Activated T-helper 2 cell treated with anti-CD3 and anti-CD28 coated beads, Interferon-gamma antibody, Interleukin-2, Interleukin-4, amounts not matched to agents 10 μg/mL and 5 μg/mL and 100 μg/mL, durations not matched to agents 14 hours and 24 hours and 36 hours (primary cell): ENCODE measurements around the gene FIBP. TPM values are rescaled to one million over a fixed set of nuclear protein-coding genes. Genes with fewer than 3 reads are reported as not detected.

Experiments used
- DNase-seq: peaks from one replicate; pipeline ENCODE4 v3.0.0; 2021; ENCODE audit warnings: low spot score
- H3K27ac Mint-ChIP-seq: one replicate; pipeline ENCODE4 v1.8.0; 2021; ENCODE audit warnings: mixed read lengths
- H3K27me3 Mint-ChIP-seq: one replicate; pipeline ENCODE4 v1.8.0; 2021; ENCODE audit warnings: low read depth, mixed read lengths
- H3K36me3 Mint-ChIP-seq: one replicate; pipeline ENCODE4 v1.8.0; 2021; ENCODE audit warnings: low read depth, mixed read lengths
- H3K4me1 Mint-ChIP-seq: one replicate; pipeline ENCODE4 v1.8.0; 2021; ENCODE audit warnings: low read depth, mixed read lengths
- H3K4me3 Mint-ChIP-seq: one replicate; pipeline ENCODE4 v1.8.0; 2021; ENCODE audit warnings: low read depth, mild to moderate bottlenecking, moderate library complexity, mixed read lengths
- H3K9me3 Mint-ChIP-seq: one replicate; pipeline ENCODE4 v1.8.0; 2021; ENCODE audit warnings: mixed read lengths
- intact Hi-C: fragments of 100-400 bp; cut with micrococcal nuclease; formaldehyde crosslinking; loops from one replicate; pipeline ENCODE4 v1.15.1; 2023
- total RNA-seq: library from RNA; stranded (reverse); gene quantifications from 2 replicates; pipeline ENCODE4 v1.2.3, GENCODE V29; 2022

The FIBP gene
- total RNA-seq, 1 donor from 2014 or later, result 95.4 TPM

GRCh38 chr11:65847746-65848145 is 40.5 kb downstream of the FIBP start:
- Mint-ChIP-seq H3K27ac (no peak overlapping the region), H3K9me3 (peaks cover 9% of the 10 kb centered on the region), H3K27me3 (no peaks in the 10 kb centered on the region), H3K4me1 (no peaks in the 10 kb centered on the region), H3K4me3 (no peak overlapping the region), H3K36me3 (peaks cover 26% of the 10 kb centered on the region)
- no peak for DNase-seq
- intact Hi-C loops, result no loop called here

GRCh38 chr11:65844231-65844872 is 43.9 kb downstream of the FIBP start:
- Mint-ChIP-seq H3K27ac (no peak overlapping the region), H3K4me1 (no peaks in the 10 kb centered on the region), H3K9me3 (no peaks in the 10 kb centered on the region), H3K27me3 (no peaks in the 10 kb centered on the region), H3K4me3 (no peak overlapping the region), H3K36me3 (no peaks in the 10 kb centered on the region)
- DNase-seq, result no peak
- intact Hi-C loops, result no loop called here

- Mint-ChIP-seq H3K9me3 (no peaks in the 10 kb centered on the region), H3K4me3 (no peak overlapping the region), H3K36me3 (no peaks in the 10 kb centered on the region), H3K4me1 (no peaks in the 10 kb centered on the region), H3K27me3 (no peaks in the 10 kb centered on the region), H3K27ac (no peak overlapping the region)
- DNase-seq, result no peak
- intact Hi-C loops, result no loop called here
Measured at GRCh38 chr11:65843811-65844210, 44.5 kb downstream of the FIBP start.

- H3K36me3 Mint-ChIP-seq, result no peaks in the 10 kb centered on the region
- H3K4me3 Mint-ChIP-seq, result no peak overlapping the region
- no peak for DNase-seq
- no peaks in the 10 kb centered on the region for H3K4me1 Mint-ChIP-seq
- no peaks in the 10 kb centered on the region for H3K27me3 Mint-ChIP-seq
- H3K27ac Mint-ChIP-seq, result no peak overlapping the region
- H3K9me3 Mint-ChIP-seq, result no peaks in the 10 kb centered on the region
- intact Hi-C loops, result no loop called here
Measured at GRCh38 chr11:65842144-65842543, 46.1 kb downstream of the FIBP start.

GRCh38 chr11:65834202-65834601 is 54.1 kb downstream of the FIBP start:
- H3K9me3 Mint-ChIP-seq, result no peaks in the 10 kb centered on the region
- H3K4me3 Mint-ChIP-seq, result no peak overlapping the region
- H3K36me3 Mint-ChIP-seq, result no peaks in the 10 kb centered on the region
- intact Hi-C loops, result no loop called here
- peaks cover 17% of the 10 kb centered on the region for H3K4me1 Mint-ChIP-seq
- H3K27me3 Mint-ChIP-seq, result peaks cover 7% of the 10 kb centered on the region
- DNase-seq, result no peak
- no peak overlapping the region for H3K27ac Mint-ChIP-seq

Other genes with a start within 250 kb of the FIBP start
- gene RELA, start 225.6 kb downstream of the FIBP start, total RNA-seq, result 86.9 and 89.3 TPM in 2 replicates
- 76.3 and 79.4 TPM in 2 replicates for gene KAT5, start 176.2 kb downstream of the FIBP start, total RNA-seq
- 85.0 and 94.0 TPM in 2 replicates for gene RNASEH2C, start 167.7 kb downstream of the FIBP start, total RNA-seq
- gene AP5B1, start 107.5 kb downstream of the FIBP start, total RNA-seq, result 24.6 and 24.9 TPM in 2 replicates
- 0.16 TPM in 2 replicates for gene OVOL1, start 101.4 kb downstream of the FIBP start, total RNA-seq
- gene SNX32, start 54.5 kb downstream of the FIBP start, total RNA-seq, result 0.64 and 0.96 TPM in 2 replicates
- 1,155 and 1,184 TPM in 2 replicates for gene CFL1, start 30.3 kb downstream of the FIBP start, total RNA-seq
- gene MUS81, start 28.0 kb downstream of the FIBP start, total RNA-seq, result 84.9 and 90.5 TPM in 2 replicates
- gene EFEMP2, start 15.7 kb downstream of the FIBP start, total RNA-seq, result 8.8 and 9.2 TPM in 2 replicates
- 10.0 and 10.3 TPM in 2 replicates for gene CTSW, start 8.6 kb downstream of the FIBP start, total RNA-seq
- gene CCDC85B, start 2.2 kb upstream of the FIBP start, total RNA-seq, result 53.2 and 55.2 TPM in 2 replicates
- gene FOSL1, start 11.9 kb upstream of the FIBP start, total RNA-seq, result 24.0 and 25.9 TPM in 2 replicates
- 23.7 and 23.8 TPM in 2 replicates for gene C11orf68, start 30.6 kb upstream of the FIBP start, total RNA-seq
- 116 and 118 TPM in 2 replicates for gene DRAP1, start 31.0 kb upstream of the FIBP start, total RNA-seq
- gene TSGA10IP, start 57.0 kb upstream of the FIBP start, total RNA-seq, result not detected in 2 replicates
- 81.7 and 98.5 TPM in 2 replicates for gene SART1, start 73.3 kb upstream of the FIBP start, total RNA-seq
- 64.5 and 65.2 TPM in 2 replicates for gene EIF1AD, start 113.7 kb upstream of the FIBP start, total RNA-seq
- 272 and 281 TPM in 2 replicates for gene BANF1, start 114.0 kb upstream of the FIBP start, total RNA-seq
- 0.69 and 0.75 TPM in 2 replicates for gene CST6, start 123.5 kb upstream of the FIBP start, total RNA-seq
- 0.46 and 0.78 TPM in 2 replicates for gene CATSPER1, start 138.0 kb upstream of the FIBP start, total RNA-seq
- gene GAL3ST3, start 160.7 kb upstream of the FIBP start, total RNA-seq, result 0.18 TPM in 1 of 2 replicates, not detected in the other
- gene SF3B2, start 163.9 kb upstream of the FIBP start, total RNA-seq, result 252 and 268 TPM in 2 replicates
- 75.6 and 83.7 TPM in 2 replicates for gene PACS1, start 181.8 kb upstream of the FIBP start, total RNA-seq